ENCODE measurements around the gene MYO9A.

Gene MYO9A

GRCh38 chr15:71807125-71807629 is 310.8 kb downstream of the MYO9A start:
- Histone ChIP-seq H3K27ac (replicated peaks) (no peak overlapping the region), H3K4me3 (replicated peaks; ENCODE audit: insufficient read depth, low read length) (no peak overlapping the region), H3K27me3 (ENCODE audit: insufficient read depth, poor library complexity, severe bottlenecking) (no peaks in the 10 kb centered on the region)
- no peak for DNase-seq (ENCODE audit: low read depth in 1 of 2, low spot score in 1 of 2)
- no peak for TF ChIP-seq SPI1 (IDR thresholded peaks at IDR 0.05; ENCODE audit: borderline replicate concordance, low read depth)
- TF ChIP-seq, protein P1, sequence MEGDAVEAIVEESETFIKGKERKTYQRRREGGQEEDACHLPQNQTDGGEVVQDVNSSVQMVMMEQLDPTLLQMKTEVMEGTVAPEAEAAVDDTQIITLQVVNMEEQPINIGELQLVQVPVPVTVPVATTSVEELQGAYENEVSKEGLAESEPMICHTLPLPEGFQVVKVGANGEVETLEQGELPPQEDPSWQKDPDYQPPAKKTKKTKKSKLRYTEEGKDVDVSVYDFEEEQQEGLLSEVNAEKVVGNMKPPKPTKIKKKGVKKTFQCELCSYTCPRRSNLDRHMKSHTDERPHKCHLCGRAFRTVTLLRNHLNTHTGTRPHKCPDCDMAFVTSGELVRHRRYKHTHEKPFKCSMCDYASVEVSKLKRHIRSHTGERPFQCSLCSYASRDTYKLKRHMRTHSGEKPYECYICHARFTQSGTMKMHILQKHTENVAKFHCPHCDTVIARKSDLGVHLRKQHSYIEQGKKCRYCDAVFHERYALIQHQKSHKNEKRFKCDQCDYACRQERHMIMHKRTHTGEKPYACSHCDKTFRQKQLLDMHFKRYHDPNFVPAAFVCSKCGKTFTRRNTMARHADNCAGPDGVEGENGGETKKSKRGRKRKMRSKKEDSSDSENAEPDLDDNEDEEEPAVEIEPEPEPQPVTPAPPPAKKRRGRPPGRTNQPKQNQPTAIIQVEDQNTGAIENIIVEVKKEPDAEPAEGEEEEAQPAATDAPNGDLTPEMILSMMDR (IDR thresholded peaks at IDR 0.05; ENCODE audit: insufficient read depth, low read length): no peak
- TF ChIP-seq, protein P2, sequence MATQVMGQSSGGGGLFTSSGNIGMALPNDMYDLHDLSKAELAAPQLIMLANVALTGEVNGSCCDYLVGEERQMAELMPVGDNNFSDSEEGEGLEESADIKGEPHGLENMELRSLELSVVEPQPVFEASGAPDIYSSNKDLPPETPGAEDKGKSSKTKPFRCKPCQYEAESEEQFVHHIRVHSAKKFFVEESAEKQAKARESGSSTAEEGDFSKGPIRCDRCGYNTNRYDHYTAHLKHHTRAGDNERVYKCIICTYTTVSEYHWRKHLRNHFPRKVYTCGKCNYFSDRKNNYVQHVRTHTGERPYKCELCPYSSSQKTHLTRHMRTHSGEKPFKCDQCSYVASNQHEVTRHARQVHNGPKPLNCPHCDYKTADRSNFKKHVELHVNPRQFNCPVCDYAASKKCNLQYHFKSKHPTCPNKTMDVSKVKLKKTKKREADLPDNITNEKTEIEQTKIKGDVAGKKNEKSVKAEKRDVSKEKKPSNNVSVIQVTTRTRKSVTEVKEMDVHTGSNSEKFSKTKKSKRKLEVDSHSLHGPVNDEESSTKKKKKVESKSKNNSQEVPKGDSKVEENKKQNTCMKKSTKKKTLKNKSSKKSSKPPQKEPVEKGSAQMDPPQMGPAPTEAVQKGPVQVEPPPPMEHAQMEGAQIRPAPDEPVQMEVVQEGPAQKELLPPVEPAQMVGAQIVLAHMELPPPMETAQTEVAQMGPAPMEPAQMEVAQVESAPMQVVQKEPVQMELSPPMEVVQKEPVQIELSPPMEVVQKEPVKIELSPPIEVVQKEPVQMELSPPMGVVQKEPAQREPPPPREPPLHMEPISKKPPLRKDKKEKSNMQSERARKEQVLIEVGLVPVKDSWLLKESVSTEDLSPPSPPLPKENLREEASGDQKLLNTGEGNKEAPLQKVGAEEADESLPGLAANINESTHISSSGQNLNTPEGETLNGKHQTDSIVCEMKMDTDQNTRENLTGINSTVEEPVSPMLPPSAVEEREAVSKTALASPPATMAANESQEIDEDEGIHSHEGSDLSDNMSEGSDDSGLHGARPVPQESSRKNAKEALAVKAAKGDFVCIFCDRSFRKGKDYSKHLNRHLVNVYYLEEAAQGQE (IDR thresholded peaks at IDR 0.05; ENCODE audit: insufficient replicate concordance, low read depth): no peak
- no peak for TF ChIP-seq GABPA (IDR thresholded peaks at IDR 0.05; ENCODE audit: low read depth)
- TF ChIP-seq POLR2AphosphoS5 (IDR thresholded peaks at IDR 0.05; ENCODE audit: low read depth): no peak

GRCh38 chr15:71806452-71806931 is 311.5 kb downstream of the MYO9A start:
- Histone ChIP-seq H3K27ac (replicated peaks) (no peak overlapping the region), H3K27me3 (ENCODE audit: insufficient read depth, poor library complexity, severe bottlenecking) (no peaks in the 10 kb centered on the region), H3K4me3 (replicated peaks; ENCODE audit: insufficient read depth, low read length) (no peak overlapping the region)
- TF ChIP-seq, protein P1 (IDR thresholded peaks at IDR 0.05; ENCODE audit: insufficient read depth, low read length): no peak
- TF ChIP-seq, protein P2 (IDR thresholded peaks at IDR 0.05; ENCODE audit: insufficient replicate concordance, low read depth): no peak
- no peak for TF ChIP-seq GABPA (IDR thresholded peaks at IDR 0.05; ENCODE audit: low read depth)
- TF ChIP-seq POLR2AphosphoS5 (IDR thresholded peaks at IDR 0.05; ENCODE audit: low read depth): no peak
- TF ChIP-seq SPI1 (IDR thresholded peaks at IDR 0.05; ENCODE audit: borderline replicate concordance, low read depth): no peak
- no peak for DNase-seq (ENCODE audit: low read depth in 1 of 2, low spot score in 1 of 2)

DNA sequence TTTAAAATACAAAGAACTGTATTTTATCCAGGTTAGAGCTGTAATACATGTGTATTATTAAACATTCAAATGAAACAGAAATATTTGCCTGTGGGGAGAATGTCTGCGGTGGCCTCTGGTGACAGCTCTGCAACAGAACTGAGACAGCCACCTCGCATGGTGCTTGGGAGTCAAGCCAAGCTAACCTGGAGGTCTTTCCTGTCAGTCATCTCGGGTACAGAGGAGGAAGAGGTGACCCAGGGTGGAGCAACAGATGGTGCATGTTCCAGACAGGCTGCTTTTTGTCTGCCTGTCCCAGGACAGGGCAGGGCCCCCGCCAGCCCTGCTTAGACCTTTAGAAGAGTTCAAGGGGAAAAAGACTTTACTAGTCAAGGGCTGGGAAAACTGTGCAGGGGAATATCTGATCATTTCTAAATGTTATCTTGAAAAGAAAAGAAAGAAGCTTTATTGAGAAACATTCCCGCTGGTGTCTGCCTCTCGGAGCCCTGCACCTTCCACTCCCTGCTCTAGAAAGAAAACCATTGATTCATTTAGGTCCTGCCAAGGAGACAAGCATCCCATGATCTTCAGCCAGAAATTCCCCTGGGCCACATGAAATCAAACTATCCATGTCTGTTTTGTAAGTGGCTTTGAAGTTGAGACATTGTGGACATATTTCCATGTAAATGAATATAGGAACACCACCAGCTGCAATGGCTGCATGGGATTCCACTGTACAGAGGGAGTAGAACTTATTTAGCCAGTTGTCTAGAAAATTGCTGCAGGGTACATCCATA is 313.1 kb downstream of the MYO9A start:
- Histone ChIP-seq H3K4me3 (replicated peaks; ENCODE audit: insufficient read depth, low read length) (no peak overlapping the region), H3K27ac (replicated peaks) (no peak overlapping the region), H3K27me3 (ENCODE audit: insufficient read depth, poor library complexity, severe bottlenecking) (no peaks in the 10 kb centered on the region)
- no peak for DNase-seq (ENCODE audit: low read depth in 1 of 2, low spot score in 1 of 2)
- TF ChIP-seq SPI1 (IDR thresholded peaks at IDR 0.05; ENCODE audit: borderline replicate concordance, low read depth): no peak
- TF ChIP-seq GABPA (IDR thresholded peaks at IDR 0.05; ENCODE audit: low read depth): no peak
- TF ChIP-seq POLR2AphosphoS5 (IDR thresholded peaks at IDR 0.05; ENCODE audit: low read depth): no peak
- TF ChIP-seq, protein P2 (IDR thresholded peaks at IDR 0.05; ENCODE audit: insufficient replicate concordance, low read depth): no peak
- TF ChIP-seq, protein P1 (IDR thresholded peaks at IDR 0.05; ENCODE audit: insufficient read depth, low read length): no peak
